ENCODE results near the gene EIPR1. TPM values are rescaled to one million over a fixed set of nuclear protein-coding genes. Genes with fewer than 3 reads are reported as not detected.

EIPR1 gene
- total and polyA plus RNA-seq, 2 experiments from 2014 or later, result 17.4 to 46.3 TPM

GRCh38 chr2:3260959-3261358 lies 116.7 kb downstream of the EIPR1 start:
- Histone ChIP-seq H4K20me1 (replicated peaks; ENCODE audit: insufficient read depth) (peaks cover 15% of the 10 kb centered on the region), H3K4me3 (no peak overlapping the region), H3K27me3 (ENCODE audit: insufficient read depth) (no peaks in the 10 kb centered on the region), H2AFZ (no peak overlapping the region), H3K4me2 (no peak overlapping the region), H3K4me1 (ENCODE audit: insufficient read depth) (no peaks in the 10 kb centered on the region), H3K36me3 (ENCODE audit: insufficient read depth) (no peaks in the 10 kb centered on the region), H3F3A (replicated peaks; ENCODE audit: low read depth) (no peaks in the 10 kb centered on the region), H3K27ac (ENCODE audit: low read depth) (no peak overlapping the region), H3K79me2 (replicated peaks; ENCODE audit: insufficient read depth) (0 out of 2 replicates have a peak, but pooled peaks cover 5% of the 10 kb centered on the region), H3K9me2 (ENCODE audit: insufficient read depth) (no peaks in the 10 kb centered on the region)
- Mint-ChIP-seq H3K27ac (no peak overlapping the region), H3K4me3 (no peak overlapping the region), H3K27me3 (ENCODE audit: insufficient read depth, low read depth, poor library complexity) (peaks cover 3% of the 10 kb centered on the region), H3K9me3 (no peaks in the 10 kb centered on the region), H3K36me3 (ENCODE audit: low read depth) (no peaks in the 10 kb centered on the region), H3K4me1 (peaks cover 23% of the 10 kb centered on the region)
- DNase-seq (ENCODE audit: low spot score) (no peak), ATAC-seq (no peak)
- no peak for TF ChIP-seq CREB1 (CRISPR knock-in tag; IDR thresholded peaks at IDR 0.05; ENCODE audit: low read depth)
- TF ChIP-seq NANOG (IDR thresholded peaks at IDR 0.05; ENCODE audit: borderline replicate concordance), result no peak
- TF ChIP-seq, protein P1, sequence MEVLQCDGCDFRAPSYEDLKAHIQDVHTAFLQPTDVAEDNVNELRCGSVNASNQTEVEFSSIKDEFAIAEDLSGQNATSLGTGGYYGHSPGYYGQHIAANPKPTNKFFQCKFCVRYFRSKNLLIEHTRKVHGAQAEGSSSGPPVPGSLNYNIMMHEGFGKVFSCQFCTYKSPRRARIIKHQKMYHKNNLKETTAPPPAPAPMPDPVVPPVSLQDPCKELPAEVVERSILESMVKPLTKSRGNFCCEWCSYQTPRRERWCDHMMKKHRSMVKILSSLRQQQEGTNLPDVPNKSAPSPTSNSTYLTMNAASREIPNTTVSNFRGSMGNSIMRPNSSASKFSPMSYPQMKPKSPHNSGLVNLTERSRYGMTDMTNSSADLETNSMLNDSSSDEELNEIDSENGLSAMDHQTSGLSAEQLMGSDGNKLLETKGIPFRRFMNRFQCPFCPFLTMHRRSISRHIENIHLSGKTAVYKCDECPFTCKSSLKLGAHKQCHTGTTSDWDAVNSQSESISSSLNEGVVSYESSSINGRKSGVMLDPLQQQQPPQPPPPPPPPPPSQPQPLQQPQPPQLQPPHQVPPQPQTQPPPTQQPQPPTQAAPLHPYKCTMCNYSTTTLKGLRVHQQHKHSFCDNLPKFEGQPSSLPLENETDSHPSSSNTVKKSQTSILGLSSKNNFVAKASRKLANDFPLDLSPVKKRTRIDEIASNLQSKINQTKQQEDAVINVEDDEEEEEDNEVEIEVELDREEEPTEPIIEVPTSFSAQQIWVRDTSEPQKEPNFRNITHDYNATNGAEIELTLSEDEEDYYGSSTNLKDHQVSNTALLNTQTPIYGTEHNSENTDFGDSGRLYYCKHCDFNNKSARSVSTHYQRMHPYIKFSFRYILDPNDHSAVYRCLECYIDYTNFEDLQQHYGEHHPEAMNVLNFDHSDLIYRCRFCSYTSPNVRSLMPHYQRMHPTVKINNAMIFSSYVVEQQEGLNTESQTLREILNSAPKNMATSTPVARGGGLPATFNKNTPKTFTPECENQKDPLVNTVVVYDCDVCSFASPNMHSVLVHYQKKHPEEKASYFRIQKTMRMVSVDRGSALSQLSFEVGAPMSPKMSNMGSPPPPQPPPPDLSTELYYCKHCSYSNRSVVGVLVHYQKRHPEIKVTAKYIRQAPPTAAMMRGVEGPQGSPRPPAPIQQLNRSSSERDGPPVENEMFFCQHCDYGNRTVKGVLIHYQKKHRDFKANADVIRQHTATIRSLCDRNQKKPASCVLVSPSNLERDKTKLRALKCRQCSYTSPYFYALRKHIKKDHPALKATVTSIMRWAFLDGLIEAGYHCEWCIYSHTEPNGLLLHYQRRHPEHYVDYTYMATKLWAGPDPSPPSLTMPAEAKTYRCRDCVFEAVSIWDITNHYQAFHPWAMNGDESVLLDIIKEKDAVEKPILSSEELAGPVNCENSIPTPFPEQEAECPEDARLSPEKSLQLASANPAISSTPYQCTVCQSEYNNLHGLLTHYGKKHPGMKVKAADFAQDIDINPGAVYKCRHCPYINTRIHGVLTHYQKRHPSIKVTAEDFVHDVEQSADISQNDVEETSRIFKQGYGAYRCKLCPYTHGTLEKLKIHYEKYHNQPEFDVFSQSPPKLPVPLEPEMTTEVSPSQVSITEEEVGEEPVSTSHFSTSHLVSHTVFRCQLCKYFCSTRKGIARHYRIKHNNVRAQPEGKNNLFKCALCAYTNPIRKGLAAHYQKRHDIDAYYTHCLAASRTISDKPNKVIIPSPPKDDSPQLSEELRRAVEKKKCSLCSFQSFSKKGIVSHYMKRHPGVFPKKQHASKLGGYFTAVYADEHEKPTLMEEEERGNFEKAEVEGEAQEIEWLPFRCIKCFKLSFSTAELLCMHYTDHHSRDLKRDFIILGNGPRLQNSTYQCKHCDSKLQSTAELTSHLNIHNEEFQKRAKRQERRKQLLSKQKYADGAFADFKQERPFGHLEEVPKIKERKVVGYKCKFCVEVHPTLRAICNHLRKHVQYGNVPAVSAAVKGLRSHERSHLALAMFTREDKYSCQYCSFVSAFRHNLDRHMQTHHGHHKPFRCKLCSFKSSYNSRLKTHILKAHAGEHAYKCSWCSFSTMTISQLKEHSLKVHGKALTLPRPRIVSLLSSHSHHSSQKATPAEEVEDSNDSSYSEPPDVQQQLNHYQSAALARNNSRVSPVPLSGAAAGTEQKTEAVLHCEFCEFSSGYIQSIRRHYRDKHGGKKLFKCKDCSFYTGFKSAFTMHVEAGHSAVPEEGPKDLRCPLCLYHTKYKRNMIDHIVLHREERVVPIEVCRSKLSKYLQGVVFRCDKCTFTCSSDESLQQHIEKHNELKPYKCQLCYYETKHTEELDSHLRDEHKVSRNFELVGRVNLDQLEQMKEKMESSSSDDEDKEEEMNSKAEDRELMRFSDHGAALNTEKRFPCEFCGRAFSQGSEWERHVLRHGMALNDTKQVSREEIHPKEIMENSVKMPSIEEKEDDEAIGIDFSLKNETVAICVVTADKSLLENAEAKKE (CRISPR knock-in tag; IDR thresholded peaks at IDR 0.05), result no peak
- TF ChIP-seq STAT1 (IDR thresholded peaks at IDR 0.05; ENCODE audit: unreplicated experiment), result no peak
- no peak for TF ChIP-seq ZNF114 (CRISPR knock-in tag; IDR thresholded peaks at IDR 0.05)
- TF ChIP-seq, protein P2, sequence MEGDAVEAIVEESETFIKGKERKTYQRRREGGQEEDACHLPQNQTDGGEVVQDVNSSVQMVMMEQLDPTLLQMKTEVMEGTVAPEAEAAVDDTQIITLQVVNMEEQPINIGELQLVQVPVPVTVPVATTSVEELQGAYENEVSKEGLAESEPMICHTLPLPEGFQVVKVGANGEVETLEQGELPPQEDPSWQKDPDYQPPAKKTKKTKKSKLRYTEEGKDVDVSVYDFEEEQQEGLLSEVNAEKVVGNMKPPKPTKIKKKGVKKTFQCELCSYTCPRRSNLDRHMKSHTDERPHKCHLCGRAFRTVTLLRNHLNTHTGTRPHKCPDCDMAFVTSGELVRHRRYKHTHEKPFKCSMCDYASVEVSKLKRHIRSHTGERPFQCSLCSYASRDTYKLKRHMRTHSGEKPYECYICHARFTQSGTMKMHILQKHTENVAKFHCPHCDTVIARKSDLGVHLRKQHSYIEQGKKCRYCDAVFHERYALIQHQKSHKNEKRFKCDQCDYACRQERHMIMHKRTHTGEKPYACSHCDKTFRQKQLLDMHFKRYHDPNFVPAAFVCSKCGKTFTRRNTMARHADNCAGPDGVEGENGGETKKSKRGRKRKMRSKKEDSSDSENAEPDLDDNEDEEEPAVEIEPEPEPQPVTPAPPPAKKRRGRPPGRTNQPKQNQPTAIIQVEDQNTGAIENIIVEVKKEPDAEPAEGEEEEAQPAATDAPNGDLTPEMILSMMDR (conservative IDR thresholded peaks at IDR 0.05; ENCODE audit: low read depth in 2 of 2), result no peak
- TF ChIP-seq ZNF331 (CRISPR knock-in tag; IDR thresholded peaks at IDR 0.05; ENCODE audit: low read depth), result no peak
- TF ChIP-seq EZH2phosphoT487 (IDR thresholded peaks at IDR 0.05; ENCODE audit: unreplicated experiment), result no peak
- no peak for TF ChIP-seq EZH2 (IDR thresholded peaks at IDR 0.05; ENCODE audit: low read depth, unreplicated experiment)
- TF ChIP-seq POLR2AphosphoS5 (IDR thresholded peaks at IDR 0.05; ENCODE audit: low read depth), result no peak
- no peak for TF ChIP-seq ETS1 (IDR thresholded peaks at IDR 0.05)
- no peak for TF ChIP-seq JUNB (IDR thresholded peaks at IDR 0.05; ENCODE audit: unreplicated experiment)
- TF ChIP-seq REST (IDR thresholded peaks at IDR 0.05; ENCODE audit: unreplicated experiment), result no peak
